ENCODE measurements around the gene ABCC4. TPM values are rescaled to one million over a fixed set of nuclear protein-coding genes. Genes with fewer than 3 reads are reported as not detected.

The ABCC4 gene
- total RNA-seq, 1 donor from 2014 or later, result 21.8 TPM

- Mint-ChIP-seq H3K36me3 (ENCODE audit: low read depth) (no peaks in the 10 kb centered on the region), H3K27ac (ENCODE audit: unreplicated experiment) (no peak overlapping the region)
Measured at GRCh38 chr13:94992036-94992960, 309.0 kb downstream of the ABCC4 start.

GRCh38 chr13:94988654-94989053 is 312.6 kb downstream of the ABCC4 start:
- Mint-ChIP-seq H3K27ac (ENCODE audit: unreplicated experiment) (no peak overlapping the region), H3K4me3 (no peak overlapping the region), H3K9me3 (peaks cover 5% of the 10 kb centered on the region), H3K27me3 (ENCODE audit: low read depth) (peaks cover 3% of the 10 kb centered on the region), H3K36me3 (ENCODE audit: low read depth) (no peaks in the 10 kb centered on the region), H3K4me1 (peaks cover 4% of the 10 kb centered on the region)
- TF ChIP-seq, protein P1, sequence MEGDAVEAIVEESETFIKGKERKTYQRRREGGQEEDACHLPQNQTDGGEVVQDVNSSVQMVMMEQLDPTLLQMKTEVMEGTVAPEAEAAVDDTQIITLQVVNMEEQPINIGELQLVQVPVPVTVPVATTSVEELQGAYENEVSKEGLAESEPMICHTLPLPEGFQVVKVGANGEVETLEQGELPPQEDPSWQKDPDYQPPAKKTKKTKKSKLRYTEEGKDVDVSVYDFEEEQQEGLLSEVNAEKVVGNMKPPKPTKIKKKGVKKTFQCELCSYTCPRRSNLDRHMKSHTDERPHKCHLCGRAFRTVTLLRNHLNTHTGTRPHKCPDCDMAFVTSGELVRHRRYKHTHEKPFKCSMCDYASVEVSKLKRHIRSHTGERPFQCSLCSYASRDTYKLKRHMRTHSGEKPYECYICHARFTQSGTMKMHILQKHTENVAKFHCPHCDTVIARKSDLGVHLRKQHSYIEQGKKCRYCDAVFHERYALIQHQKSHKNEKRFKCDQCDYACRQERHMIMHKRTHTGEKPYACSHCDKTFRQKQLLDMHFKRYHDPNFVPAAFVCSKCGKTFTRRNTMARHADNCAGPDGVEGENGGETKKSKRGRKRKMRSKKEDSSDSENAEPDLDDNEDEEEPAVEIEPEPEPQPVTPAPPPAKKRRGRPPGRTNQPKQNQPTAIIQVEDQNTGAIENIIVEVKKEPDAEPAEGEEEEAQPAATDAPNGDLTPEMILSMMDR (conservative IDR thresholded peaks at IDR 0.05), result no peak
- no peak for DNase-seq (ENCODE audit: low read depth, low spot score)

More at GRCh38 chr13:94992036-94992960, 309.0 kb downstream of the ABCC4 start:
- DNase-seq (ENCODE audit: low read depth, low spot score), result no peak
- H3K9me3 Mint-ChIP-seq, result peaks cover 8% of the 10 kb centered on the region
- TF ChIP-seq, protein P1 (conservative IDR thresholded peaks at IDR 0.05), result no peak
- no peak overlapping the region for H3K4me3 Mint-ChIP-seq
- H3K27me3 Mint-ChIP-seq (ENCODE audit: low read depth), result peaks cover 3% of the 10 kb centered on the region
- peaks cover 4% of the 10 kb centered on the region for H3K4me1 Mint-ChIP-seq

GRCh38 chr13:94987869-94988268 is 313.4 kb downstream of the ABCC4 start:
- Mint-ChIP-seq H3K27me3 (ENCODE audit: low read depth) (peaks cover 3% of the 10 kb centered on the region), H3K4me1 (peaks cover 9% of the 10 kb centered on the region), H3K27ac (ENCODE audit: unreplicated experiment) (no peak overlapping the region), H3K36me3 (ENCODE audit: low read depth) (no peaks in the 10 kb centered on the region), H3K4me3 (no peak overlapping the region), H3K9me3 (peaks cover 4% of the 10 kb centered on the region)
- DNase-seq (ENCODE audit: low read depth, low spot score), result no peak
- TF ChIP-seq, protein P1 (conservative IDR thresholded peaks at IDR 0.05), result no peak

- Mint-ChIP-seq H3K4me1 (peaks cover 9% of the 10 kb centered on the region), H3K36me3 (ENCODE audit: low read depth) (no peaks in the 10 kb centered on the region), H3K9me3 (peaks cover 4% of the 10 kb centered on the region), H3K27me3 (ENCODE audit: low read depth) (peaks cover 3% of the 10 kb centered on the region), H3K27ac (ENCODE audit: unreplicated experiment) (no peak overlapping the region), H3K4me3 (no peak overlapping the region)
- no peak for DNase-seq (ENCODE audit: low read depth, low spot score)
- TF ChIP-seq, protein P1 (conservative IDR thresholded peaks at IDR 0.05), result no peak
Measured at GRCh38 chr13:94987081-94987480, 314.2 kb downstream of the ABCC4 start.

DNA sequence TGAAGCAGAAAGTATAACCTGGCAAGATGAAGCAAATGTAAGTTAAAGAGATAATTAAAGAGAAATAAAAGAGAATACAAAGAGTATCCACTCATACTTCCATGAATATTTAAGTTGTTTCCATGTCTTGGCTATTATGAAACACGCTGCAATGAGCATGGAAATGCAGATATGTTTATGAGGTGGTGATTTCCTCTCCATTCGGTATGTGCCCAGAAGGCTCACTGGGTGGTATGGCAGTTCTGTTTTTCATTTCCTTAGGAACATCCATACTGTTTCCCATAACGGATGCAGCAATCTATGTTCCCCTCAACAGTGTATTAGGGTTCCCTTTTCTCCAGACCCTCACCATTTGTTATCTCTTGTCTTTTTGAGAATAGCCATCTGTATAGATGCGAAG is 316.3 kb downstream of the ABCC4 start:
- Mint-ChIP-seq H3K9me3 (peaks cover 4% of the 10 kb centered on the region), H3K27ac (ENCODE audit: unreplicated experiment) (no peak overlapping the region), H3K4me1 (peaks cover 9% of the 10 kb centered on the region), H3K27me3 (ENCODE audit: low read depth) (peaks cover 3% of the 10 kb centered on the region), H3K36me3 (ENCODE audit: low read depth) (no peaks in the 10 kb centered on the region), H3K4me3 (no peak overlapping the region)
- TF ChIP-seq, protein P1 (conservative IDR thresholded peaks at IDR 0.05), result no peak
- DNase-seq (ENCODE audit: low read depth, low spot score), result no peak
